NCI-H345 (cell line): Measurements from ENCODE around the gene BCHE.

Source experiments
- DNase-seq: peaks from one replicate; lab custom pipeline; 2025; lab: John Stamatoyannopoulos, UW

Gene BCHE

GRCh38 chr3:165749821-165750220 lies 87.4 kb downstream of the BCHE start:
- no peak for DNase-seq

GRCh38 chr3:165749241-165749640 lies 88.0 kb downstream of the BCHE start:
- DNase-seq = no peak

GRCh38 chr3:165748094-165748493 lies 89.1 kb downstream of the BCHE start:
- no peak for DNase-seq

- DNase-seq = no peak
These were observed 90.3 kb downstream of the BCHE start for GRCh38 chr3:165746874-165747273.

GRCh38 chr3:165744025-165744424 lies 93.2 kb downstream of the BCHE start:
- DNase-seq = no peak

GRCh38 chr3:165742351-165742750 lies 94.9 kb downstream of the BCHE start:
- peak; percentile 37 for DNase-seq

- no peak for DNase-seq
These were observed 107.5 kb downstream of the BCHE start for GRCh38 chr3:165729756-165730155.

- DNase-seq = no peak
These were observed 108.3 kb downstream of the BCHE start for GRCh38 chr3:165728924-165729323.

GRCh38 chr3:165725296-165725695 lies 111.9 kb downstream of the BCHE start:
- no peak for DNase-seq
